Gastroesophageal sphincter (tissue), 4 donors: Measurements from ENCODE around the gene CCDC85A. TPM values are rescaled to one million over a fixed set of nuclear protein-coding genes. Genes with fewer than 3 reads are reported as not detected.

Experiments used
- ATAC-seq: fragments of 150-250 bp; one replicate; pipeline ENCODE4 v1.9.1; 2016; ENCODE audit warnings: mild to moderate bottlenecking, moderate library complexity
- H3K27ac ChIP-seq, 4 donors: fragments of 200-600 bp; sonication (generic) in 3 of 4; 1 replicate in 3 of 4; 2 replicates in 1 of 4; pipeline ENCODE4 v1.5.1; 2016 to 2019
- H3K27me3 ChIP-seq: fragments of 200-600 bp; sonication (generic); one replicate; pipeline ENCODE4 v1.5.1; 2019
- H3K36me3 ChIP-seq, 2 donors: fragments of 200-600 bp; sonication (generic); one replicate each; pipeline ENCODE4 v1.5.1; 2019; ENCODE audit warnings: control low read depth in 1 of 2
- H3K4me1 ChIP-seq, 3 donors: fragments of 200-600 bp; sonication (generic); 1 replicate in 2 of 3; 2 replicates in 1 of 3; pipeline ENCODE4 v1.5.1; 2016 to 2019; ENCODE audit warnings: control low read depth in 2 of 3
- H3K4me3 ChIP-seq, 2 donors: fragments of 200-600 bp; sonication (generic); one replicate each; pipeline ENCODE4 v1.5.1; 2019; ENCODE audit warnings: mild to moderate bottlenecking in 1 of 2, moderate library complexity in 1 of 2
- H3K9me3 ChIP-seq, 3 donors: fragments of 200-600 bp; sonication (generic); one replicate each; pipeline ENCODE4 v1.5.1; 2017 to 2019; ENCODE audit warnings: control low read depth in 2 of 3
- CTCF ChIP-seq, 4 experiments: fragments of 200-600 bp in 2 of 4; fragments of 450-650 bp in 2 of 4; sonication (generic) in 1 of 4; IDR thresholded peaks; one replicate each; pipeline ENCODE4 v1.5.1; 2017 to 2019; ENCODE audit warnings: antibody characterized with exemption in 4 of 4, mild to moderate bottlenecking in 2 of 4, moderate library complexity in 2 of 4
- EP300 ChIP-seq: sonication (generic); formaldehyde crosslinking; IDR thresholded peaks from one replicate; pipeline ENCODE4 v1.6.1; 2017; ENCODE audit warnings: antibody characterized with exemption, mild to moderate bottlenecking
- POLR2A ChIP-seq, 2 donors: fragments of 450-650 bp; IDR thresholded peaks; one replicate each; pipeline ENCODE4 v1.6.1; 2017; ENCODE audit warnings: antibody characterized with exemption in 2 of 2, mild to moderate bottlenecking in 2 of 2, moderate library complexity in 1 of 2
- POLR2AphosphoS5 ChIP-seq: sonication (generic); formaldehyde crosslinking; IDR thresholded peaks from one replicate; pipeline ENCODE4 v1.6.1; 2017; ENCODE audit warnings: antibody characterized with exemption
- WGBS, 2 donors: methylation state at CpG; one replicate each; pipeline ENCODE4 v1.1.5; 2018; ENCODE audit warnings: low coverage in 1 of 2; 5-methylcytosine and 5-hydroxymethylcytosine counted together
- total RNA-seq, 4 donors: library from RNA; depleted of rRNA; stranded (reverse); fragments of >200 nt; gene quantifications; one replicate each; pipeline ENCODE4 v1.1.0, GENCODE V29; 2016

The CCDC85A gene
- total RNA-seq, 4 donors from 2014 or later = 2.6 to 7.0 (median 4.8) TPM

- no peaks in the 10 kb centered on the region for H3K27me3 ChIP-seq
- H3K36me3 ChIP-seq = no peaks in the 10 kb centered on the region
- H3K27ac ChIP-seq = no peak overlapping the region
- 88 to 94% methylated on average over 3 of the region's 3 CpGs for WGBS, 2 donors
- no peaks in the 10 kb centered on the region for H3K9me3 ChIP-seq
- H3K4me1 ChIP-seq = no peaks in the 10 kb centered on the region
- no peak for ATAC-seq
- TF ChIP-seq EP300 = no peak
- no peak overlapping the region for H3K4me3 ChIP-seq
Observed at GRCh38 chr2:56357655-56358295, 174.0 kb downstream of the CCDC85A start.

- Histone ChIP-seq H3K27ac (no peak overlapping the region), H3K27me3 (no peaks in the 10 kb centered on the region), H3K9me3 (no peaks in the 10 kb centered on the region), H3K4me3 (no peak overlapping the region), H3K4me1 (no peaks in the 10 kb centered on the region), H3K36me3 (no peaks in the 10 kb centered on the region)
- TF ChIP-seq CTCF (IDR thresholded peaks at IDR 0.05) = no peak
- no peak for ATAC-seq
- 63 to 80% methylated on average over 2 of the region's 2 CpGs for whole genome bisulfite sequencing, 2 donors
Observed at GRCh38 chr2:56361844-56362243, 178.1 kb downstream of the CCDC85A start.

- no peaks in the 10 kb centered on the region for H3K27me3 ChIP-seq
- WGBS, 2 donors = 53 to 71% methylated on average over 2 of the region's 2 CpGs
- H3K4me1 ChIP-seq = no peaks in the 10 kb centered on the region
- TF ChIP-seq EP300 (no peak), POLR2AphosphoS5 (no peak), POLR2A (IDR thresholded peaks at IDR 0.05) (no peak), CTCF (IDR thresholded peaks at IDR 0.05) (no peak)
- H3K36me3 ChIP-seq = no peaks in the 10 kb centered on the region
- H3K9me3 ChIP-seq = no peaks in the 10 kb centered on the region
- no peak for ATAC-seq
- no peak overlapping the region for H3K27ac ChIP-seq
- no peak overlapping the region for H3K4me3 ChIP-seq
Observed at GRCh38 chr2:56364902-56365301, 181.1 kb downstream of the CCDC85A start.

- Histone ChIP-seq H3K9me3 (no peaks in the 10 kb centered on the region), H3K27ac (no peak overlapping the region), H3K36me3 (no peaks in the 10 kb centered on the region), H3K4me3 (no peak overlapping the region), H3K27me3 (no peaks in the 10 kb centered on the region), H3K4me1 (no peaks in the 10 kb centered on the region)
- whole genome bisulfite sequencing, 2 donors = 63 to 84% methylated on average over 2 of the region's 2 CpGs
- TF ChIP-seq CTCF (IDR thresholded peaks at IDR 0.05) (no peak), EP300 (no peak), POLR2A (IDR thresholded peaks at IDR 0.05) (no peak), POLR2AphosphoS5 (no peak)
- no peak for ATAC-seq
Observed at GRCh38 chr2:56369316-56369715, 185.5 kb downstream of the CCDC85A start.

GRCh38 chr2:56372071-56372656, 188.4 kb downstream of the CCDC85A start:
- ATAC-seq = no peak
- no peak for TF ChIP-seq EP300
- TF ChIP-seq POLR2A (IDR thresholded peaks at IDR 0.05) = no peak
- no peak for TF ChIP-seq CTCF (IDR thresholded peaks at IDR 0.05)
- no peak for TF ChIP-seq POLR2AphosphoS5

More at GRCh38 chr2:56372071-56372656, 188.4 kb downstream of the CCDC85A start:
- H3K4me3 ChIP-seq = no peak overlapping the region
- no peaks in the 10 kb centered on the region for H3K36me3 ChIP-seq
- H3K9me3 ChIP-seq = no peaks in the 10 kb centered on the region
- no peaks in the 10 kb centered on the region for H3K27me3 ChIP-seq
- 93 to 96% methylated on average over 1 of the region's 6 CpGs for WGBS, 2 donors
- no peaks in the 10 kb centered on the region for H3K4me1 ChIP-seq
- H3K27ac ChIP-seq = no peak overlapping the region
